Esophagus muscularis mucosa (tissue), 4 donors: Measurements from ENCODE around the gene ATPAF1. TPM values are rescaled to one million over a fixed set of nuclear protein-coding genes. Genes with fewer than 3 reads are reported as not detected.

Experiments used
- DNase-seq: peaks from one replicate; pipeline ENCODE4 v3.0.0-alpha.2; 2017; ENCODE audit errors: extremely low spot score
- H3K27ac ChIP-seq, 4 donors: fragments of 200-600 bp; sonication (generic); replicated peaks in 1 of 4; 1 replicate in 3 of 4; 2 replicates in 1 of 4; pipeline ENCODE4 v1.5.1; 2016 to 2019; ENCODE audit warnings: mild to moderate bottlenecking in 1 of 4
- H3K27me3 ChIP-seq, 4 donors: fragments of 200-600 bp; sonication (generic); one replicate each; pipeline versions ENCODE4 v1.5.1 to v1.6.0; 2016 to 2019
- H3K36me3 ChIP-seq, 4 donors: fragments of 200-600 bp; sonication (generic); one replicate each; pipeline ENCODE4 v1.5.1; 2016 to 2019
- H3K4me1 ChIP-seq, 4 donors: fragments of 200-600 bp; sonication (generic); one replicate each; pipeline ENCODE4 v1.5.1; 2016 to 2019
- H3K4me3 ChIP-seq, 4 donors: fragments of 200-600 bp; sonication (generic); 1 replicate in 2 of 4; 2 replicates in 2 of 4; pipeline ENCODE4 v1.5.1; 2016 to 2019; ENCODE audit warnings: mild to moderate bottlenecking in 4 of 4, moderate library complexity in 1 of 4
- H3K9me3 ChIP-seq, 4 donors: fragments of 200-600 bp; sonication (generic); 1 replicate in 3 of 4; 2 replicates in 1 of 4; pipeline ENCODE4 v1.5.1; 2016 to 2019
- EP300 ChIP-seq: sonication (generic); formaldehyde crosslinking; IDR thresholded peaks from one replicate; pipeline ENCODE4 v1.6.1; 2017; ENCODE audit warnings: antibody characterized with exemption
- POLR2A ChIP-seq: fragments of 450-650 bp; IDR thresholded peaks from one replicate; pipeline ENCODE4 v1.6.1; 2017; ENCODE audit warnings: antibody characterized with exemption, moderate library complexity, mild to moderate bottlenecking, low read depth
- POLR2AphosphoS5 ChIP-seq, 2 donors: sonication (generic); formaldehyde crosslinking; IDR thresholded peaks; one replicate each; pipeline ENCODE4 v1.6.1; 2017; ENCODE audit warnings: antibody characterized with exemption in 2 of 2
- WGBS: methylation state at CpG from one replicate; pipeline ENCODE4 v1.1.5; 2018; 5-methylcytosine and 5-hydroxymethylcytosine counted together
- intact Hi-C: fragments of 100-400 bp; cut with DNase I; formaldehyde crosslinking; loops from one replicate; pipeline ENCODE4 v1.15.1; 2023
- total RNA-seq, 4 donors: library from RNA; depleted of rRNA; stranded (reverse); fragments of >200 nt; gene quantifications; one replicate each; pipeline versions ENCODE4 v1.1.0 to v1.2.1, GENCODE V29; 2016
- TF ChIP-seq, protein P1 (sequence below), 3 experiments: fragments of 200-600 bp in 2 of 3; fragments of 450-650 bp in 1 of 3; sonication (generic) in 2 of 3; IDR thresholded peaks; one replicate each; pipeline ENCODE4 v1.5.1; 2017 to 2019; ENCODE audit warnings: antibody characterized with exemption in 3 of 3, mild to moderate bottlenecking in 2 of 3, moderate library complexity in 1 of 3

The ATPAF1 gene
- total RNA-seq, 4 donors from 2014 or later = 64.4 to 88.0 (median 68.5) TPM

DNA sequence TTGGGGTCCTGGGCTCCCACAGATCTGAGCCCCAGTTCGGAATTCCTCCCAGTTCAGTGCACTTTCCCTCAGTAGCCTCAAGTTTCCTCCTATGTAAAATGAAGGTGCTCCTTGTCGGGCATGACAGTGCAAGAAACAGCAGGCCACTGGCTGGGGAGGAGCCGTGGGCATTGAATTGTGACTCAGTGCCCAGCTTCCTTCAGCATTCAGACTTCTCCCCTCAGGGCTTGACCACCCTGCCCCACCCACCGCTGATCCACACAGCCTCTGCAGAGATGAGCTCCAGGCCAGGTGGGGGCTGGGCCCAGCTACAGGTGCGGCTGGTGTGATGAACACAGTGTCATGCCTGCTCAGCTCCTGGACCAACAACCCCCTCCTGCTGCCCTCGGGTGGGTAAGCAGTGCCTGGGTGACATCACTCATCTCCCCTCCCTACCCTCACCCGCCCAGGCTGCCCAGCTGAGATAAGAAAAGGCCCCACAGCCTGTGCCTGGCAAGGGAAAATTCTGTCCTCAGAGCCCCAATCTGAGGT, 56.4 kb downstream of the ATPAF1 start:
- peak overlapping the region; percentile 5 to 41 (median 22) for H3K27ac ChIP-seq
- H3K27me3 ChIP-seq = no peaks in the 10 kb centered on the region
- peaks cover 58 to 66% (median 61%) of the 10 kb centered on the region in 4 donors for H3K4me1 ChIP-seq
- intact Hi-C loops = no loop called here
- WGBS = 73% methylated on average over 6 of the region's 7 CpGs
- TF ChIP-seq POLR2A (no peak), EP300 (no peak), POLR2AphosphoS5 (IDR thresholded peaks at IDR 0.05) (no peak)
- TF ChIP-seq, protein P1, sequence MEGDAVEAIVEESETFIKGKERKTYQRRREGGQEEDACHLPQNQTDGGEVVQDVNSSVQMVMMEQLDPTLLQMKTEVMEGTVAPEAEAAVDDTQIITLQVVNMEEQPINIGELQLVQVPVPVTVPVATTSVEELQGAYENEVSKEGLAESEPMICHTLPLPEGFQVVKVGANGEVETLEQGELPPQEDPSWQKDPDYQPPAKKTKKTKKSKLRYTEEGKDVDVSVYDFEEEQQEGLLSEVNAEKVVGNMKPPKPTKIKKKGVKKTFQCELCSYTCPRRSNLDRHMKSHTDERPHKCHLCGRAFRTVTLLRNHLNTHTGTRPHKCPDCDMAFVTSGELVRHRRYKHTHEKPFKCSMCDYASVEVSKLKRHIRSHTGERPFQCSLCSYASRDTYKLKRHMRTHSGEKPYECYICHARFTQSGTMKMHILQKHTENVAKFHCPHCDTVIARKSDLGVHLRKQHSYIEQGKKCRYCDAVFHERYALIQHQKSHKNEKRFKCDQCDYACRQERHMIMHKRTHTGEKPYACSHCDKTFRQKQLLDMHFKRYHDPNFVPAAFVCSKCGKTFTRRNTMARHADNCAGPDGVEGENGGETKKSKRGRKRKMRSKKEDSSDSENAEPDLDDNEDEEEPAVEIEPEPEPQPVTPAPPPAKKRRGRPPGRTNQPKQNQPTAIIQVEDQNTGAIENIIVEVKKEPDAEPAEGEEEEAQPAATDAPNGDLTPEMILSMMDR (IDR thresholded peaks at IDR 0.05) = no peak
- H3K36me3 ChIP-seq = peaks cover 22 to 53% (median 41%) of the 10 kb centered on the region in 4 donors
- DNase-seq = no peak
- no peak overlapping the region for H3K4me3 ChIP-seq
- H3K9me3 ChIP-seq = no peaks in the 10 kb centered on the region

DNA sequence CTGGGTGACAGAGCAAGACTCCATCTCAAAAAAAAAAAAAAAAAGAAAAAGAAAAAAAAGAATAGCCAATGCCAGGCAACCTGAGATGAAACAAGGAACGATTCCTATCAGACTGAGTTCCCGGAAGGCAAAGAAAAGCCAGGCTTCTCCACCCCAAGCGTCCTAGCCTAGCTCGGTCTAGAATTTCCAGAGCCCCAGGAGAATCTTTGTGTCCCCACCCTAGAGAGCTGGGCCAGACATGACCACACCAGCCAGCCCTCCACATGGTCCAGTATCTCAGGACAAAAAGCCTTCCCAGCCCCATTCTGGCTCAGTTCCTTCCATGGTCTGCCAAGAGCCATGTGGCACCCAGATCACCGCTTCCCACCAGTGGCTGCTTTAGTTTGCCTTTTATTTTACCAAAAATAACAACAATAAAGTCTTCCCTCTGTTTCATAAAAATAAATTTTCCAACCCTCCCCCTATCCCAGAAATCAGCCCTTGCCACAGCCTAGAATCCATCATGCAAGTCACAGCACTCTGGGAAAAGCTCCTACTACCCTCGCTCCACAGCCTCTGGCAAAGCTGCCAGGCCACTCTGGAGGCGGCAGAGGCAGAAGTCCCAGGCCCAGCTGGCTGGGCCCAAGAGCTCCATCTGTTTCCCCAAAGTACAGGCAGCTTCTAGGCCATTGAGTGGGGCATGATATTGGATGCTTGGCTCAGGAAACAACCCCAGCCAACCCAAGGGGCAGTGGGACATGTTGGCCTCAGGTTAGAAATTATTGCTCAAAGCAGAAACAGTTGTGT, 60.6 kb downstream of the ATPAF1 start:
- no peaks in the 10 kb centered on the region for H3K9me3 ChIP-seq
- H3K36me3 ChIP-seq = peaks cover 22 to 48% (median 38%) of the 10 kb centered on the region in 4 donors
- no peak overlapping the region for H3K4me3 ChIP-seq
- TF ChIP-seq POLR2A (no peak), EP300 (no peak), POLR2AphosphoS5 (IDR thresholded peaks at IDR 0.05) (no peak)
- TF ChIP-seq, protein P1 (IDR thresholded peaks at IDR 0.05) = no peak
- intact Hi-C loops = no loop called here
- no peaks in the 10 kb centered on the region for H3K27me3 ChIP-seq
- DNase-seq = no peak
- H3K27ac ChIP-seq = peak overlapping the region in 3 of 4 donors; percentile 17 to 51 (median 48)
- 80% methylated on average over 5 of the region's 7 CpGs for WGBS
- H3K4me1 ChIP-seq = peaks cover 38 to 51% (median 47%) of the 10 kb centered on the region in 4 donors

DNA sequence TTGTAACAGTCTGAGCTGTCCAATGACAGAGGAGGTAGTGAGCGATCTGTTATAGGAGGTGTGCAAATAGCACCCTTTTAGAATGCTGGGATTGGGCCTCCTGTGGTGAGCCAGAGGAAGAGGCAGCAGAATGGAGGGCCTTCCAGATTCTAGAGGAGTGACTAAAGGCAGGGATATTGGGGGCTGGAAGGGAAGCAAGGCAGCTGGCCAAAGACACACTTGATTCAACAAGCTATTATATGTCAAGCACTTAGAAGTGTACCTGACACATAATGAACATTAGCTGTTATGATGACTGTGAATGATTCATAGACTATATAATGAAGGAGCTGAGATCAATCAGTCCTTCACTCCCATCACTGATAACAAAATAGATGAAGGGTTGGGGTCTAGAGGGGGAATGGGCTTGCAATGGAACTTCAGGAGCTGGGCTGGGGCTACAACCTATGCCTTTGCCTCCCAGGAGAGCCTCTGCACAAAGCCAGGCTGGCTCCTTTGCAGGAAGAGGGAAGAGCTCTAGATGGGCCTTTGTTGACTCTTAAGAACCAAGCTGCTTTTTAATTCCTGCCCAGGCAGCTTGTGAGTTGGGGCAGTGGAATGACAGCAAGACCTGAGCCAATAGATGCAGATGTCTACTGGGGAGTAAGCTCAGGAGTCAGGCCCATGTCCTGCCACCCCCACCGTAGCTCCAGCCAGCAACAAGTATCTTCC, 61.8 kb downstream of the ATPAF1 start:
- Histone ChIP-seq H3K36me3 (peaks cover 22 to 38% (median 30%) of the 10 kb centered on the region in 4 donors), H3K4me3 (no peak overlapping the region), H3K9me3 (no peaks in the 10 kb centered on the region), H3K27ac (no peak overlapping the region), H3K4me1 (peaks cover 31 to 51% (median 47%) of the 10 kb centered on the region in 4 donors), H3K27me3 (no peaks in the 10 kb centered on the region)
- DNase-seq = no peak
- WGBS = 100% methylated on average over 2 of the region's 2 CpGs
- TF ChIP-seq EP300 (no peak), POLR2AphosphoS5 (IDR thresholded peaks at IDR 0.05) (no peak), POLR2A (no peak)
- TF ChIP-seq, protein P1 (IDR thresholded peaks at IDR 0.05) = no peak
- intact Hi-C loops = no loop called here

DNA sequence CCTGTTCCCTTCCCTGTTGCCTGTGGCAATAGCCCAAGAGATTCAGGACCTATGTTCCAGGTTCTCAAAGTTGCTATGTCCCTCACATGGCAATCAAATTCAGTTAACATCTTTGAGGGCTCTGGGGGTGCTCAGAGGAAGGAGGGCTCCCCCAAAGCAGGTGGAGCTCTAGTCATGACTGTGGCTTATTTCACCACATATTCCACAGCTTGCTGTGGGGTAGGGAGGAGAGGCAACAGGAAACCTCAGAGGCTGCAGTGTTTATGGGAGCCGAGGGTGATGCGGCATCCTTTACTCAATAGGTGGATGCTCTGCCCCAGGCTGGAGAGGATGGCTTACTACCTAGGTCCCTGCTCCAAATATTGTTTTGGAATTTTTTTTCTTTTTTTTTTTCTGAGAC, 62.9 kb downstream of the ATPAF1 start:
- no peak overlapping the region for H3K4me3 ChIP-seq
- no peak for TF ChIP-seq POLR2A
- no peak for TF ChIP-seq EP300
- TF ChIP-seq, protein P1 (IDR thresholded peaks at IDR 0.05) = no peak
- TF ChIP-seq POLR2AphosphoS5 (IDR thresholded peaks at IDR 0.05) = no peak
- no peak overlapping the region for H3K27ac ChIP-seq
- no peaks in the 10 kb centered on the region for H3K9me3 ChIP-seq
- DNase-seq = no peak
- peaks cover 21 to 26% (median 26%) of the 10 kb centered on the region in 4 donors for H3K36me3 ChIP-seq
- intact Hi-C loops = no loop called here
- 88% methylated on average over 2 of the region's 2 CpGs for WGBS
- H3K27me3 ChIP-seq = no peaks in the 10 kb centered on the region
- peaks cover 32 to 48% (median 44%) of the 10 kb centered on the region in 4 donors for H3K4me1 ChIP-seq
